Raji (cell line): ENCODE results near the gene FAM163A.

Experiments used
- POLR2A ChIP-seq: IDR thresholded peaks from 2 replicates; pipeline ENCODE4 v1.6.1; 2011; ENCODE audit warnings: low read depth, low read length, control low read depth; ENCODE audit not compliant: insufficient read depth

The FAM163A gene

GRCh38 chr1:179831852-179832699 lies 89.0 kb downstream of the FAM163A start:
- TF ChIP-seq POLR2A = no peak

GRCh38 chr1:179840107-179840506 lies 97.0 kb downstream of the FAM163A start:
- no peak for TF ChIP-seq POLR2A

GRCh38 chr1:179848233-179848632 lies 105.1 kb downstream of the FAM163A start:
- no peak for TF ChIP-seq POLR2A

GRCh38 chr1:179853102-179853501 lies 110.0 kb downstream of the FAM163A start:
- TF ChIP-seq POLR2A = no peak

DNA sequence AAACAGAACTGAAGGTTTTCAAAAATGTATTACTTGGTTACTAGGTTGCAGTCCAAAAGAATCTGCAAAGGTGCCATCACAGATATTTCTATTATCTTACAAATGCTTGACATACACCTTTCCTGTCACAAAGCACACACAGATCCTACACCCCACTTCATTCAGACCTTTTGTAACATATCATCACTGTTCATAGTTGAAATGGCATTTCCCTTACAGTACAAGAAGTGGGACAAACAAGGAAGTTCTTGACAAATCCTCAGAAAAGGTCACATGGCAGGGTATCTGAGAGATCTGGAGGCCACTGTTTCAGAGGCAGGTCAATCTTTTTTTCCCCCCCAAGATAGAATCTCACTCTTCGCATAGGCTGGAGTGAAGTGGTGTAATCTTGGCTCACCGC lies 113.2 kb downstream of the FAM163A start:
- TF ChIP-seq POLR2A = no peak

DNA sequence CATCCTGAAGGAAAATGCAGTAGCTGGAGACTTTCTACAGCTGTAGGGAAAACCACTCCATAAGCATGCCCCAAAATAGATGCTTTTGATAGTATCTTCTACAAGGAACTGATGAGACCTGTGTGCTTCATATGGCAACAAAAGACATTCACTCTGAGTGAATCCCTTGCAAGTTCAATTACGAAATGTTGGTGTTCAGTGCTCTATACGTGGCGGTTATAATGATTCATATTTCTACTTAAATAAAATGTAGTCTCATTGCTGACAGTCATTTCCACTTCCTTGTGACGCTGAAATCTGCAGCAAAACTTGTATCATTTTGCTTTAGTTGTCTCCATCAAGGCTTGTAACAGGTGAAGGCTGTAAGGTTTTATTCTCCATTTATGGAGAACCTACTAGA lies 113.9 kb downstream of the FAM163A start:
- TF ChIP-seq POLR2A = no peak

- no peak for TF ChIP-seq POLR2A
Observed at GRCh38 chr1:179860652-179861051, 117.6 kb downstream of the FAM163A start.

DNA sequence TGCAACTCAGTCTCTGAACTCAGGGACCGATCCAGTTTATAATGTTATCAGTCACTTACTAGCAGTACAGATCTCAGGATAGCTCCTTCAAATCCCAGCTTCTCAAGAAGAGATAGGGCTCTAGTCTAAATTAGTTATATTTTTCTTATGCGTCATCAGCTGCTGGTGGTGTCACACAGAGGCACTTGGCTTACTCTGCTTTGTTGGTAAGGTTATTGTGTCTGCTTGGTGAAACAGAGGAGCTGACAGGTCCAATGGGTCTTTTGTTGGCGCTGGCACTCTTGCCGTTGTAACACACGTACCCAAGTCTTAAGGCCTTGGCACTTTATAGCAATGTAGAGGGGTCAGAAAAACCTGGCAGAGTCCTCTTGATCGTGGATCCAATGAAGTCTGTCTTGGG lies 122.3 kb downstream of the FAM163A start:
- no peak for TF ChIP-seq POLR2A
